Left renal cortex interstitium (tissue), 4 donors: ENCODE measurements around the gene C6orf15. TPM values are rescaled to one million over a fixed set of nuclear protein-coding genes. Genes with fewer than 3 reads are reported as not detected.

Experiments
- DNase-seq, 4 donors: peaks; one replicate each; pipeline ENCODE4 v3.0.0-alpha.2; 2013; ENCODE audit warnings: low read depth in 4 of 4, low spot score in 2 of 4, missing footprints in 1 of 4
- polyA plus RNA-seq, 4 donors: library from polyadenylated mRNA; unstranded; fragments of 120-200 nt; gene quantifications; one replicate each; pipeline ENCODE4 v1.2.1, GENCODE V29; 2013; ENCODE audit not compliant: insufficient read length in 4 of 4

The C6orf15 gene
- polyA plus RNA-seq: not detected

DNA sequence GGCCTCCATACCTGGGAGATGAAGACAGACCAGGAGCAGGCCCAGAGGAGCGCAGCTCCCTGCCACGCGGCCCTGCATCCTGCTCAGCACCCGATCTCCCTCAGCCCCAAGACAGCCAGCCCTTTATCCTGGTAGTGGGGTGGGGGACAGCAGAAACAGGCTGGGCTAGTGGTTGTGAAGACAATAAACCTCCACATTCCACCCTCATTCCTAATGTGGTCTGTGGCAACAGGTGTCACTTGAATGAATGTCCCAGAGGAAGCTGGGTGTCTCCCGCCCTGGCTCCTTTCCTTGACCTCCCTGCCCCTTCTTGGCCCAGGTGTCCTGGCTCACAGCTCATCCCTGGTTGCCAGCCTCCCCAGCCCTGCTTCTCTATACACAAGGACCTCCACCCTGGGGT lies at the start of gene C6orf15:
C6orf15 (minus strand) TSS at position 98 of the 400 bp plus-strand sequence; CDS start at position 78, 20 bp downstream.
- DNase-seq: no peak

GRCh38 chr6:31161216-31162126 lies 49.1 kb upstream of the C6orf15 start:
- DNase-seq: no peak

GRCh38 chr6:31158863-31159855 lies 46.8 kb upstream of the C6orf15 start:
- DNase-seq: no peak

DNA sequence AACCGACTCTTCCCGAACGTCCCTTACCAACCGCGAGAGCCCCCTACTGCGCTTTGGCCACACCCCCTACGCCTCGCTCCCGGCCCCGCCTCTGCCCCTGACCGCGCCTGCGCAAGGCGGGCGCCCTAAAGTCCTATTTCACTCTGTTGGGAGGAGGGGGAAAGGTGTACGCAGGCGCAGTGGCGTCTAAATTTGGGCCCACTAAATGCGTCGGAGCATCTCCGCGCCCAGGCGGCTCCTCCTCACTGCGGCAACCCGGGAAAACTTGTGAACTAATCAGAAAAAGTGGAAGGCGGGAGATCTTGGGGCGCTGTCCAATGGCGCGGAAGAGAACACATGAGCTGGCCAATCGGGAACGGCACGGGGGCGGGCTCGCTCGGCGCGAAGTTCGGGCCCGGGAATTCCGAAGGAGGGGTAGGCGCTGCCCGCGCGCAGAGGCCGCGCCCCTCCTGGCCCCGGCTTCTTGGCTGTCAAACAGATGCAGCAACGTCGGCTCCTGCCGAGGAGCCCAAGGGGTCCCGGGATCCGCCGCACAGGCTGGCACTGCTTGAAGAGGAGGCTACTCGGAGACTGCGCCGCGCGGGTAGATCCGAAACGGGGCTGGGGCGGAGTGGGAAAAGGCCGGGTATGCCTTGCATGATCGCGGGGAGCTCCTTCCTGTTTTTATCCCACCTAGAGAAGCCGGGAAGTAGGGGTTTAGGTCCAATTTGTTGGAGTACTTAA lies 45.9 kb upstream of the C6orf15 start, which contains the start of gene TCF19:
TCF19 (plus strand) TSS at position 450 of the 723 bp plus-strand sequence. CDS start 881 bp downstream, outside the sequence.
- DNase-seq: peak; percentile 97 to 99 (median 99)

DNA sequence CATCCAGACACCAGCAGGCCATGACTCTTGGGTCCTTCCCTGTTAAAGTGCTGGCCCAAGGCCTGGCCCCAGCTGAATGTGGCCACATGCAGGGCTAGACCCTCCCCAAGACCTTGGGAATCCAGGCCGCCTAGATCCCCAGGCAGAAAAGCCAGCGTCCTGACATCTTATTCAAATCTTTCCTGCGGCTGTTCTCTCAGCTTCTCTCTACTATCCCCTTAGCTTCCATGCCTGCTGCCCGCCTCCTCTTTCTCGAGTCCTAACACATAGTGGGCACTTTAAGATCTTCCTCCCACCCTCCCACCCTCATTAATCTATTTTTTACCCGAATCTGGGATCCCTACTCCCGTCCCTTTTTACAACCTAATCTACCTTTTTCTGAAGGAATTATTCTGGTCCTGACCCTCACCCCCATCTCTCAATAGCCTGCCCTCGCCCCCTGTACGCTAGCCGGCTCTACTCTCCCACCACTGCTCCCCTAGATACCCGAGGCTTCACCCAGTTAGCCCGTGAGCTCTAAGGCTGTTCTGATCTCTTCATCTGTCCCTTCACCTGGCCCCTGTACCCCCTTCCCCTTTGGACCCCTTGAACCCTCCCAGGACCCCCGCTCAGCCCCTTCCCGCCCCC lies 45.3 kb upstream of the C6orf15 start, which contains the start of gene CCHCR1:
CCHCR1 (minus strand) TSS at position 290 of the 627 bp plus-strand sequence; CDS start at position 88, 202 bp downstream.
- no peak for DNase-seq

DNA sequence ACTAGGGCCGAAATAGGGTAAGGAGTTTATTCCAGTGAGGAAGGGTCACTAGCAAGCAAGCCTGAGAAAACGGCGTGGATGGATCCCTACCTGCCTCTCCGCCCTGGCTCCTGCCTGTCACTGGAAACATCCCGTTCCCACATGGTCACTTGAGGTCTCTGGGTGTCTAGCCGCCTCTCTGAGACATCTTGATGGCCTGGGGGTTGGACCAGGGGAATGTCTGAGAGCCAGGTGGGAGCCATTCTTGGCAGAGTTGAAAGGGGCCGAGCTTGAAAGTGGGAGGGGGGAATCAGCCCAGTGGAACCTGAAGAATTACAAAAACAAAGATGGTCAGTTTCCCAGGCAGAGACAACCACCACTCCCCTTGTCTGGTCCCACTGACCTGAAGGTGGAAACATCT lies 44.3 kb upstream of the C6orf15 start:
- DNase-seq: no peak

DNA sequence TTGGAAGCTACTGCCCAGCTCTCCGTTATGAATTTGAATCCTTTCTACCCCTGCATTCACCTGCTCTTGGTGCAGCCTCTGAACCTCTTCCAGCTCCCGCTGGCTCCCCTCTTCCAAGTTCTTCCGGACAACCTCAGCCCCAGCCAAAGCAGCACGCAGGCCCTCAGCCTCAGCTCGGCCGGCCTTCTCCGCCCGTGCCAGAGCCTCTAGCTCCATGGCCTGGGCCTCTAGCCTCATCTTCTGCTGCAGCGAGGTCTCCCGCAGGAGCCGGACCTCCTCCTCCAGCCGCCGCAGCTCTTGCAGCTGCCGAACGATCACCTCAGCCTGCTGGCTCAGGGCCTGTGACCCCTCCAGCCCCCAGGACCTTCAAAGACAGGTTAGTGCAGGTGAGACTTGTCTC lies 42.1 kb upstream of the C6orf15 start:
- no peak for DNase-seq

DNA sequence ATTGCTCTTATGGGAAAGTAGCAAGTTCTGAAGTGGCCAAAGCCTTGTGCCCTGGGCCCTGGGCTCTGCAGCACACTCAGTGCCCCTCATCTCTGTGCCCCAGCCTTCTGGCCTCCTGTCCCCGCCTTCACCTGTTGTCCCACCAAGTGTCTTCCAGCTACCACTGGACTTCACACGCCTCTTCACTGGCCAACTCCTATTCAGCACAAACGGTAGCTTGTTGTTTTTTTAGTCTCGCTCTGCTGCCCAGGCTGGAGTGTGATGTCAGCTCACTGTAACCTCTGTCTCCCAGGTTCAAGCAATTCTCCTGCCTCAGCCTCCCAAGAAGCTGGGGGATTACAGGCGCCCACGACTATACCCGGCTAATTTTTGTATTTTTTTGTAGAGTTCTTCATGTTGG lies 40.4 kb upstream of the C6orf15 start:
- DNase-seq: no peak

- DNase-seq: no peak
Measured at GRCh38 chr6:31149827-31150447, 37.6 kb upstream of the C6orf15 start.

DNA sequence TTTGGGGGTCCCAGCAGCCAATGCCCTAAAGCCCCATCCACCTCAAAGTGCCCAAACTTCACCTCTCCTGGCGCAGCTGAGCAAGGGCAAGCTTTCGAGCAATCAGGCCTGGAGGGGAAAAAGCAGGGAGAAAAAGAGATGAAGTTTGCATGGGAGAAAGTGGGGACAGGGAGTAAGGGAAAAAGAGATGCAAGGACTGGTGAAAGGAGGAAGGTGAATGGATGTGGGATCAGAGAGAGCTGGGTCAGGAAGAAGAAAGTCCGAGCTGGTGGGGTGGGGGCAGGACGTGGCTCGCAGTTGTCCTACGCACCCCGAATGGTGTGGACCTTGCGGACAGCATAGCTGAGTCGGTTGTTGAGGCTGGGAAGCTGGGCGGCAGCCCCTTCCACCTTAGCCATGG lies 33.0 kb upstream of the C6orf15 start:
- DNase-seq: no peak

GRCh38 chr6:31144970-31145340 lies 32.6 kb upstream of the C6orf15 start:
- DNase-seq: no peak

GRCh38 chr6:31144296-31144969 lies 32.1 kb upstream of the C6orf15 start:
- DNase-seq: no peak

DNA sequence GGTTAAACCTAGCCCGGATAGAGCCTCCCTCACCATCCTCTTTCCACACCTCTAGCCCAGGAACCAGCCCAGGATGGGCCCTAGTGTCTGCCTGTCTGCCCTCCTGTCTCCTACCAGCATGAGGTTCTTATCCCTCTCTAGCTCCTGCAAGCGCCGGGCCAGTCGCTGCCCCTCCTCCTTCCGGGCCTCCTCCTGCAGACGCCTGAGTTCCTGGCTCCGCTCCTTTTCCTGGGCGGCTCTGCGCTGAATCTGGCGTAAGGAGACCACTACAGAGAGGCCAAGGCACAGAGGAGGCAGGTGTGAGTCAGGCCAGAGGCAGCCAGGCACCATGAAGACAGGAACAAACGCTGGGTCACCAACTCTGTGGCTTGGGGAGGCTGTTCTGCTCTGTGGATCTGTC lies 30.8 kb upstream of the C6orf15 start:
- DNase-seq: no peak

DNA sequence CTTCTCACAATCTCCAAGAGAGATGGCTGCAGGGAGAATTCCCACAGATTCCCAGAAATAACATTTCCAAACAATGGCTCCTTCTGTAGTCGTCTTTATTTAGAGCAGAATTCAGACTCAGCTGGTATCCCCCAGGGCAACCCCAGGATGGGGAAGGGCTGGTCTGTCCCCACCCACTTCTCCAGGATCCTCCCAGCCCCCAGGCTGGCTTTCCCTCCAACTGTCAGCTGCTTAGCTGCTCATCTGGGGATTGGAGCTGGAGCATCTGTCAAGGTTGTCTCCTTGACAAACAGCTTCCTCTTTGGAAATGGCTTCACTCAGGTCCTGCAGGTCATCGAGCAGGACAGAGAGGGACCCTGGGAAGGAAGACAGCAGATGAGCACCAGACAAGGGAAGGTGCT lies 30.0 kb upstream of the C6orf15 start:
- no peak for DNase-seq

- DNase-seq: no peak
Measured at GRCh38 chr6:31140643-31141042, 28.3 kb upstream of the C6orf15 start.

DNA sequence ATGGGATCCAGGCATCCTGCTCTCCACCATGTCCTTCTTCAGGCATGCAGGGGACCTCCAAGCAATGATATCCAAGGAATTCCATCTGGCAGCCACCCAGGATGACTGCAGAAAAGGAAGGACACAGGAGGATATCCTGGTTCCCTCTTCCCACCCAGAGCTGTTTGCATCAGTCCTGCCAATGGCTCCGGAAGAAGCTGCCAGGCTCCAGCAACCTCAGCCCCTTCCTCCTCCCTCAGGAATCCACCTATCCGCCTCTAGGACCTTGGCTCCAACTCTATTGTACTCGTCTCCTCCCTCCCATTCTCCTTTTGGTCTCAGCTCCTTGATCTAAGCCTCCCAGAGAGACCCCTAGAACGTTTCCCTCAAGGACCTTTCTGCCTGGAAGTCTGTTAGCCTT lies 27.2 kb upstream of the C6orf15 start:
- no peak for DNase-seq

DNA sequence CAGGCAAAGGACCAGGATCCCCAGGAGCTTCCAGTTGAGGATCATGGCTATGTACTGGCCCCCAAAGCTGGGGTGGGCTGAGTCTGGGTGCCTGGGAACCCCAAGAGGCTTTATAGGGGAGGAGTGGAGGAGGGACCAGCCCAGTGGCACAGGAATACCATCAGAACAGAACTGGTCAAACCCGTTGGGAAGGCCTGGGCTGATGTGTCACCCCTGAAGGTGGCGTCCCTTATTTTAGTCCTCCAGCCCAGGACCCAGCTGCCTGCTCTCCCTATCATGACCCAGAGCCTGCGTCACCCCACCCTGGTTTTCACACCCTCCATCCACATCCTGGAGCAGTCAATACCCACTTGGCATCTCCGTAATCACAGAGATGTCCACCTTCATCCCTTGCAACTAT lies 26.6 kb upstream of the C6orf15 start, which contains the start of gene PSORS1C2:
PSORS1C2 (minus strand) TSS at position 85 of the 400 bp plus-strand sequence; CDS start at position 45, 40 bp downstream.
- no peak for DNase-seq

- no peak for DNase-seq
Measured at GRCh38 chr6:31135710-31136109, 23.3 kb upstream of the C6orf15 start.

GRCh38 chr6:31132806-31133205 lies 20.4 kb upstream of the C6orf15 start:
- DNase-seq: no peak
